NB4 (cell line): ENCODE measurements around the gene MAN1A1.

ENCODE experiments used
- CTCF ChIP-seq: IDR thresholded peaks from one replicate; pipeline ENCODE4 v1.5.1; 2012; ENCODE audit warnings: low read depth, low read length
- POLR2A ChIP-seq: IDR thresholded peaks from 2 replicates; pipeline ENCODE4 v1.6.1; 2011; ENCODE audit warnings: mild to moderate bottlenecking; ENCODE audit not compliant: insufficient read length; ENCODE audit errors: extremely low read depth

DNA sequence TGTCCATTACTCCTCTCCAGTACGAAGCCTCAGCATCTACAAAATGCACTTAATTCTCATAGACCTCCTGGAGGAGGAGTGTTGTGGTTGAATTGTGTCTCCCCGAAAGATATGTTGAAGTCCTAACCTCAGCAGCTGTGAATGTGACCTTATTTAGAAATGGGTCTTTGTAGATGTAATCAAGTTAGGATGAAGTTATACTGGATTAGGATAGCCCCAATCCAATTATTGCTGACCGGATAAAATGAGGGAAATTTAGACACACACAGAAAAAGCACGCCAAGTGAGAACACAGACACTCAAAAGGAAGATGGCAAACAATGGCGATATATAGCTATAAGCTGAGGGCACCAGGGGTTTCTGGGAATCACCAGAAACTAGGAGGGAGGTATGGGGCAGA lies 206.9 kb downstream of the MAN1A1 start:
- no peak for TF ChIP-seq POLR2A
- TF ChIP-seq CTCF = no peak
